Left ventricle myocardium superior (tissue), 1 donor: ENCODE measurements around the gene ATP6V0D1. TPM values are rescaled to one million over a fixed set of nuclear protein-coding genes. Genes with fewer than 3 reads are reported as not detected.

Source experiments
- ATAC-seq: fragments of 200-7000 bp; cut with Tn5 transposase; one replicate; pipeline ENCODE4 v1.9.1; 2020; ENCODE audit warnings: mild to moderate bottlenecking, moderate library complexity
- DNase-seq: peaks from one replicate; pipeline ENCODE4 v3.0.0-alpha.2; 2020
- intact Hi-C: fragments of 100-400 bp; cut with micrococcal nuclease; formaldehyde crosslinking; loops from one replicate; pipeline ENCODE4 v1.11.0; 2022
- total RNA-seq: library from RNA; stranded (reverse); fragmentation: NEBNext Ultra II Directional; extraction: Animal tissue kit (Norgen Biotek cat#: 25700); gene quantifications from one replicate; pipeline ENCODE4 v1.2.1, GENCODE V29; 2021
- donor health status: DM: no; HTN: yes; CAD: no; lungs with severe emphysema.

Gene ATP6V0D1
- total RNA-seq, 1 donor from 2014 or later = 66.6 TPM

DNA sequence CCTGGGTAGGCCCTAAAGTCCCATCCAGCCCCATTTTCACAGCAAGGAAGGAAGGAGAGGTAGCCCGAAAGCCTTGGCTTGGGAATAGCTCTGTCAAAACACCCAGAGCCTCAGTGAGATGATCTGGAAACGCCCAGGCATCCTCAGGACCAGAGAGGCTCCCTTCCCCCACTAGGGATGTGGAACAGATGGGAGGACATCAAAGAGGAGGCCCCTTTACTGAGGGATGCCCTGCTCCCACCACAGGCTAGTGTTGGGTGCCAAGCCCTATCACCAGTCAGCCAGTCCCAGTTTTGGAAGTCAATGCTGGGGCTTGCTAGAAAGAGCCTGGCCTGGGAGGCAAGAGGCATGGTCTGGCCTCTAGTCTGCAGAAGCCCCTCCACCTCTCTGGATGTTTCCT, 92.4 kb downstream of the ATP6V0D1 start:
- DNase-seq (no peak), ATAC-seq (no peak)

DNA sequence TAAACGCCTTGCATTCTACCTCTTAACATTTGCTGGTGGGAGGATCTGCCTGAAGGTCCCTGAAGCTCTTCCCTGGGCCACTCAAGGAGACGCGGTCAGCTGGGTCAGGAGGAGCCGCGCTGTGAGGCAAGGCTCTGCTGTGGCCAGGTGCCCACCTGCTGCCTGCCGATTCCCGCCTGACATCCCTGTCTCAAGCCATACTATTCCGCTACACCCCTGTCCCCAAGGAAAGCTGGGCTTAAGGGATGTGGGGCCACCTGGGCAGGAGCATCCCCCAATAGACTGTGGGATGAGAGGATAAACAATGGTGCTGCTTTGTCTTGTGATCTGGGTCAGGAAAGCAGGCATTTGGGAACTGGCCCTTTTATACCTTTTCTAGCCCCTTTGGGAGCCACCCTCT, 92.8 kb downstream of the ATP6V0D1 start:
- no peak for DNase-seq
- intact Hi-C loops = no loop called here
- ATAC-seq = no peak

More for the DNA sequence above, 92.4 kb downstream of the ATP6V0D1 start:
- intact Hi-C loops = no loop called here

Other genes starting within 250 kb of the ATP6V0D1 start
- 14.5 TPM for gene FHOD1, start 233.7 kb downstream of the ATP6V0D1 start, total RNA-seq
- 1.2 TPM for gene SLC9A5, start 232.2 kb downstream of the ATP6V0D1 start, total RNA-seq
- 1.5 TPM for gene PLEKHG4, start 201.6 kb downstream of the ATP6V0D1 start, total RNA-seq
- gene KCTD19, start 154.4 kb downstream of the ATP6V0D1 start, total RNA-seq = not detected
- not detected for gene LRRC36, start 154.3 kb downstream of the ATP6V0D1 start, total RNA-seq
- gene TPPP3, start 87.7 kb downstream of the ATP6V0D1 start, total RNA-seq = 8.9 TPM
- 3.5 TPM for gene ZDHHC1, start 64.7 kb downstream of the ATP6V0D1 start, total RNA-seq
- 0.89 TPM for gene HSD11B2, start 50.0 kb downstream of the ATP6V0D1 start, total RNA-seq
- not detected for gene AGRP, start 2.4 kb upstream of the ATP6V0D1 start, total RNA-seq
- gene RIPOR1, start 47.7 kb upstream of the ATP6V0D1 start, total RNA-seq = 76.1 TPM
- gene CTCF, start 81.4 kb upstream of the ATP6V0D1 start, total RNA-seq = 32.8 TPM
- 0.94 TPM for gene CARMIL2, start 164.0 kb upstream of the ATP6V0D1 start, total RNA-seq
- 7.8 TPM for gene ACD, start 179.1 kb upstream of the ATP6V0D1 start, total RNA-seq
- gene PARD6A, start 179.8 kb upstream of the ATP6V0D1 start, total RNA-seq = 3.7 TPM
- gene ENKD1, start 185.6 kb upstream of the ATP6V0D1 start, total RNA-seq = 9.8 TPM
- gene C16orf86, start 185.7 kb upstream of the ATP6V0D1 start, total RNA-seq = 2.2 TPM
- 8.1 TPM for gene GFOD2, start 238.2 kb upstream of the ATP6V0D1 start, total RNA-seq